Bronchial smooth muscle cell (primary cell): ENCODE data around the gene CAPNS1. TPM values are rescaled to one million over a fixed set of nuclear protein-coding genes. Genes with fewer than 3 reads are reported as not detected.

Source experiments
- total RNA-seq: library from RNA; depleted of rRNA; stranded (reverse); fragments of >200 nt; gene quantifications from 2 replicates; pipeline ENCODE4 v1.2.1, GENCODE V29; 2014

Gene CAPNS1
- total RNA-seq, result 499 and 549 TPM in 2 replicates

DNA sequence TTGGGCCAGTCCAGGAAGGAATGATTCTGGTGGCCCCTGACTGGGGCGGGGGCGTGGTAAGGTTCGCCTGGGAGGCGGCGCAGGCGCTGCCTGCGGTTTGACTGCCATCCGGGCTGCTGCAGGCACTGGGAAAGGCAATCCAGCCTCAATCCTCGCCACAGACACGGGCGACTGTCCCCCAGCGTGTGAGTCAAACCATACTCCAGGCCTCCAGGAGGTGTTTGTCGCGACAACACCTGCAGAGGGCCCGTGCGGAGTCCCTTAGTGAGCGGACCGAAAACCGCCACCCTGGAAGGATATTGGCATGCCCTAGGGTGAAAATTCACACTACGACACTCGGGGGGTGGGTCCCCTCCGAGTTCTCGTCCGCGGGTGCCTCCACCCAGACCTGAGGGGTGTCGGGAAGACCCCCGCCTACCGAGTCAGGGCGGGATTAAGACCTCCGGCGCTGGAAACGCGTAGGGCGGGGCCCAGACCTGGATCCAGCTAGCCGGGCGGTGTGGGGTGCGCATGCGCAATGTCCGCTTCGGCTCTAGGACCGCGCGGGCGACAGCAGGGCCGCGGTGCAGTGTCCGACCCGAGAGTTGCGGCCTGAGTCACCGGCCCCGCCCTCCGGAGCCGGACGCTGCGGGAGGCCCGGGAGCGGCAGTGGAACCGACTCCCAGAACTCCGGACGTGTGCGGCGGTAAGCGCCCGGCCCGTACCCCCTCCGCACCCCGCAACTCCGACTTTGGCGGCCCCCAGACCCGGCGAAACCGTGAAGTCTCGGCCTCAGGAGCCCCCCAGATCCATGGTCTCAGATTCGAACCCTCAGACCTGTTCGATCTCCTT, at the start of gene CAPNS1:
Gene CAPNS1, plus strand, starts transcription at position 594 of the 831 bp plus-strand sequence. CDS start 946 bp downstream, outside the sequence.

DNA sequence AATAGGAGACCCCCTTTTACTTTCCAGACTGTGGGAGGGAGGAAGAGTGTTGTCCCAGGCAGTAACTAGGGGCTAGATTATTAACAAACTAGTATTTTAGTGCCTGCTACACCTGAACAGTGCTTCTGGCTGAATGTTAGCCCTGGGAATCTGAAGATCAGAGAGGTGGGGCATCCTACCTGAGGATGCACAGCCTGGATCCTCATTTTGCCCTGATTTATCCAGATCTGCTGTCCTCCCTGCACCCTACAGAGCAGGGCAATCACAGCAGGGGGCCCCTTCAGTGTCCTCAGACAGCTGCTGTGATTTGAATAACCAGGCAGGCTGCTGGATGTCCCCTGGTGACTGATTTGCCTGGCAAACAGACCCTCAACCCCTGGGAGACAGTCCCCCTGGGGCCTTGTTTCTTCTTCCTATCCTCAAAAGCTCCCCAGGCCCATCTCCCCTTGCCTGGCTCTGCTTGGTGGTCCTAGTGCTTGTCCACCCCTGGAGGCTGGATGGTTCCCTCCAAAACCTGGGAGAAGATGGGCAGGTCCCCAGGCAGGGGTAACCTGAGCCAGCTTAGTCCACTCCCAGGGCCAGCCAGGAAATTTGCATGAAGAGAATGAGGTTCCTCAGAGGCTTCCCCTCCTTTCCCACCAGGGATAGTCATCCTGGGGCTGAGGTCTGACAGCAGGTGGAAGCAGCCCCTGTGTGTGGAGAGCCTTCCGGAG, 29.2 kb upstream of the CAPNS1 start, which contains the start of gene OVOL3:
Gene OVOL3, plus strand, starts transcription at position 657 of the 713 bp plus-strand sequence. CDS start 60 bp downstream, outside the sequence.

DNA sequence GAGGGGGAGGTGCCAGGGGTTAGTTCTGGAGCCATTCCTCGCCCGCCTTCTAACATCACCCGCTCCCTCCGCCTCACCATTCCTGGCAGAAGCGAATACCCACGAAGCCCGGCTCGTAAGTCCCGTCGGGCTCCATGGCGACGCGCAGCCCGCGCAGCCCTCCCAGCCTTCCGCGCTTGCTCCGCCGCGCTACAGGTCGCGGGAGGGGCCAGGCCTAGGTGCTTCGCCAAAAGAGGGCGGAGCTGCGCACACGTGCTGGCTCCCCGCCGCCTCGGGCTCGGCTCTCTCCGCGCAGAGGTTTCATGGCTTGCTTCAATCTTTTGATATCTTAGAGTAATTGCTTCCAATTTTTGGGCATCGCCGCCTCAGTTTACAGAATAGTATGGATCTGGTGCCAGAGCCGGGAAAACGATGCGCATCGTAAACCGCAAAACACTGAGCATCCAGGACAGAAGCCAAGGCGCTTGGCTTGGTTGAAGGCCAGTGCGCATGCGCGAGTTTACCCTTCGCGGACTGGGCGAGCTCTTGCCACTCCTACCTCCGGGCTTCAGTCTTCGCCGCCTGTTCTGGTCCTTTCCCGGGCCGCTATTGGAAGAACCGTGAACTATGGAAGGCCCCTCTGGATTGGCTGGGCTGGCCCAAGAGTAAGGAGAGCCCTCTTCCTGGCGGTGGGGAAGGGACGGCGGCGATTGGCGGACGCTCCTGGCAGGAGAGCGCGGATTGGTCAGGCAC, 25.0 kb upstream of the CAPNS1 start, which contains the start of gene POLR2I:
Gene POLR2I, minus strand, starts transcription at position 155 of the 732 bp plus-strand sequence. Its CDS starts 19 bp downstream, at position 136.

DNA sequence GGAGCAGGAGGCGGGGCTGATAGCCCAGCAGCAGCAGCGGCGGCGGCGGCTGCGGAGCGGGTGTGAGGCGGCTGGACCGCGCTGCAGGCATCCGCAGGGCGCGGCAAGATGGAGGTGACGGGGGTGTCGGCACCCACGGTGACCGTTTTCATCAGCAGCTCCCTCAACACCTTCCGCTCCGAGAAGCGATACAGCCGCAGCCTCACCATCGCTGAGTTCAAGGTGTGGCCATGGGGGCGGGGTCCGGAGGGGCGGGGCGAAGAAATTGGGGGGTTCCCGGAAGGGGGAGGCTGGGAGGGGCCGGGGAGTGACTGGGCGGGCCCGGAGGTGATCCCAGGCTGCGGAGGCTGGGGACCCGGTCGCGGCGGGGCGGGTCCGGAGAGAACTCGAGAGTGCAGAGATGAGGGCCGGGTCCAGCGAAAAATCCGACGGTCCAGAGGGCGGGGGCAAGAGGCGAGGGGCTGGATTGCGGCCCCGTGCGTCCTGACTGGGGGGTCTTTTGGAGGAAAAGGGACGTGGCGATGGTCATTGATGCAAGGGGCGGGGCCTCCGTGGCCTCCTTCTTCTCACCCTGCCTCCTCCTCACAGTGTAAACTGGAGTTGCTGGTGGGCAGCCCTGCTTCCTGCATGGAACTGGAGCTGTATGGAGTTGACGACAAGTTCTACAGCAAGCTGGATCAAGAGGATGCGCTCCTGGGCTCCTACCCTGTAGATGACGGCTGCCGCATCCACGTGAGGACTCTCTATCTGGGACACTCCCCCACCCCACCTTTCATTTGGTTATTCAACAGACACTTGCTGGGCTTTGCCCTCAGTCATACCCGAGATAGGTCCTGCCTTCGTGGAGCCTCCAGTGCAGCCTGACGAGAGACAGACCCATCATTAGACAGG, 24.2 kb upstream of the CAPNS1 start, which contains the start of gene TBCB:
Gene TBCB, plus strand, starts transcription at position 16 of the 891 bp plus-strand sequence. Its CDS starts 93 bp downstream, at position 109.

DNA sequence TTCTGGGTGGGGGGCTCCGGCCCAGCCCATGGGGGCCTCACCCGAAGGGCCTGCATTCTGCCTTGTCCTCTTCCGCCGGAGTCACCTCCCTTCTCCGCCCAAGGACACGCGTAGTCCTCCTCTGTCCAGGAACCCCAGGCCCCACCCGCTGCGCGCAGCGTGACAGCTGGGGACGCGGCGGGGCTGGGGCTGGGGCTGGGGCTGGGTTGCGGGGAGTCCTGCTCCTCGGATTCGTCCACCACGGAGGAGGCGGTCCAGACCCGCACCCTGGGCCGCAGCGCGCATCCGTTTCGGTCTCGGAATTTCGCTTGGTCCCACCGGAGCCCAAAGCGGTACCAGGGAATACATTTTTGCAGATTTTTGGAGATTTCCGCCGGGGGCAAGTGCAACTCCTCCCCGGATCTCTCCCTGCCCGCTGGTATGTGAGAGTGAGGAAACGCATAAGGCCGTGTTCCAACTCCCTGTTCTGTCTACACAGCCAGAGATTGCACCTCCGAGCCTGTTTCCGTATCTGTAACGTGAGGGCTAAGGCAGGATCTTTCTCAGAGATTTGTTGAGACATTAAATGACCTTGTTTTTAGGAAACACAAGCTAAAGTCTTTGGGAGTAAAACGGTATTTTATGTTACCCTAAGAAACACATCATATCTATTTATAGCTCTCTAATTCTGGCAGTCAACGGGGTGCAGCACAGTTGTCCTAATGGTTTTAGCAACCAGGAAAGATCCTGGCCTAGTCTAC, 12.7 kb downstream of the CAPNS1 start, which contains the start of gene COX7A1:
Gene COX7A1, minus strand, starts transcription at position 96 of the 740 bp plus-strand sequence. Its CDS starts 40 bp downstream, at position 56.

Other genes starting within 250 kb of the CAPNS1 start
- 2.2 and 4.9 TPM in 2 replicates for gene NFKBID, start 239.5 kb upstream of the CAPNS1 start, total RNA-seq
- 2.5 and 3.2 TPM in 2 replicates for gene HCST, start 237.5 kb upstream of the CAPNS1 start, total RNA-seq
- gene TYROBP, start 231.8 kb upstream of the CAPNS1 start, total RNA-seq, result not detected in 2 replicates
- 1.4 and 1.6 TPM in 2 replicates for gene LRFN3, start 203.7 kb upstream of the CAPNS1 start, total RNA-seq
- 10.5 and 11.5 TPM in 2 replicates for gene SDHAF1, start 144.9 kb upstream of the CAPNS1 start, total RNA-seq
- 0.16 TPM in 1 of 2 replicates, not detected in the other for gene SYNE4, start 131.3 kb upstream of the CAPNS1 start, total RNA-seq
- gene ALKBH6, start 125.9 kb upstream of the CAPNS1 start, total RNA-seq, result 9.3 and 13.6 TPM in 2 replicates
- gene CLIP3, start 107.2 kb upstream of the CAPNS1 start, total RNA-seq, result 13.6 and 25.6 TPM in 2 replicates
- gene THAP8, start 85.8 kb upstream of the CAPNS1 start, total RNA-seq, result 0.94 and 1.7 TPM in 2 replicates
- gene WDR62, start 85.2 kb upstream of the CAPNS1 start, total RNA-seq, result 0.52 and 1.3 TPM in 2 replicates
- gene OVOL3, start 28.9 kb upstream of the CAPNS1 start, total RNA-seq, result not detected in 2 replicates
- 98.5 and 125 TPM in 2 replicates for gene POLR2I, start 25.2 kb upstream of the CAPNS1 start, total RNA-seq
- 267 and 275 TPM in 2 replicates for gene TBCB, start 24.6 kb upstream of the CAPNS1 start, total RNA-seq
- 31.8 and 36.7 TPM in 2 replicates for gene COX7A1, start 12.4 kb downstream of the CAPNS1 start, total RNA-seq
- gene ZNF565, start 74.6 kb downstream of the CAPNS1 start, total RNA-seq, result 5.4 and 8.6 TPM in 2 replicates
- gene ZNF146, start 75.0 kb downstream of the CAPNS1 start, total RNA-seq, result 68.6 and 80.4 TPM in 2 replicates
- gene ZFP14, start 239.1 kb downstream of the CAPNS1 start, total RNA-seq, result 5.0 and 6.0 TPM in 2 replicates